ENCODE data around the gene CFAP90.

The CFAP90 gene

GRCh38 chr5:7857361-7857760 is 6.4 kb upstream of the CFAP90 start:
- in situ Hi-C loops (cut with HindIII; ENCODE audit: low sequenced_read_pairs) = no loop called here
- no peak for DNase-seq (ENCODE audit: low read depth)
- TF ChIP-seq CTCF (IDR thresholded peaks at IDR 0.05; ENCODE audit: low read depth, low read length, missing control alignments) = no peak
- H3K4me3 ChIP-seq (ENCODE audit: low read depth, low read length) = no peak overlapping the region

- peak; percentile 70 for TF ChIP-seq CTCF (IDR thresholded peaks at IDR 0.05; ENCODE audit: low read depth, low read length, missing control alignments)
- no peak overlapping the region for H3K4me3 ChIP-seq (ENCODE audit: low read depth, low read length)
- in situ Hi-C loops (cut with HindIII; ENCODE audit: low sequenced_read_pairs) = no loop called here
- DNase-seq (ENCODE audit: low read depth) = no peak
Observed at GRCh38 chr5:7856855-7857254, 5.9 kb upstream of the CFAP90 start.

- DNase-seq (ENCODE audit: low read depth) = no peak
- no peak overlapping the region for H3K4me3 ChIP-seq (ENCODE audit: low read depth, low read length)
- in situ Hi-C loops (cut with HindIII; ENCODE audit: low sequenced_read_pairs) = no loop called here
- TF ChIP-seq CTCF (IDR thresholded peaks at IDR 0.05; ENCODE audit: low read depth, low read length, missing control alignments) = no peak
Observed at GRCh38 chr5:7855611-7856010, 4.7 kb upstream of the CFAP90 start.

GRCh38 chr5:7852988-7853387 is 2.1 kb upstream of the CFAP90 start:
- no peak overlapping the region for H3K4me3 ChIP-seq (ENCODE audit: low read depth, low read length)
- TF ChIP-seq CTCF (IDR thresholded peaks at IDR 0.05; ENCODE audit: low read depth, low read length, missing control alignments) = no peak
- no peak for DNase-seq (ENCODE audit: low read depth)
- in situ Hi-C loops (cut with HindIII; ENCODE audit: low sequenced_read_pairs) = no loop called here

GRCh38 chr5:7852542-7852941 is 1.6 kb upstream of the CFAP90 start:
- DNase-seq (ENCODE audit: low read depth) = no peak
- in situ Hi-C loops (cut with HindIII; ENCODE audit: low sequenced_read_pairs) = no loop called here
- TF ChIP-seq CTCF (IDR thresholded peaks at IDR 0.05; ENCODE audit: low read depth, low read length, missing control alignments) = no peak
- H3K4me3 ChIP-seq (ENCODE audit: low read depth, low read length) = no peak overlapping the region

GRCh38 chr5:7851617-7852289 is 820 bp upstream of the CFAP90 start:
- DNase-seq (ENCODE audit: low read depth) = no peak
- TF ChIP-seq CTCF (IDR thresholded peaks at IDR 0.05; ENCODE audit: low read depth, low read length, missing control alignments) = no peak
- in situ Hi-C loops (cut with HindIII; ENCODE audit: low sequenced_read_pairs) = no loop called here
- H3K4me3 ChIP-seq (ENCODE audit: low read depth, low read length) = no peak overlapping the region

Measured in astrocyte of the cerebellum (primary cell).